Left renal cortex interstitium (tissue), 4 donors: ENCODE results near the gene AMOTL1. TPM values are rescaled to one million over a fixed set of nuclear protein-coding genes. Genes with fewer than 3 reads are reported as not detected.

Experiments
- DNase-seq, 4 donors: peaks; one replicate each; pipeline ENCODE4 v3.0.0-alpha.2; 2013; ENCODE audit warnings: low read depth in 4 of 4, low spot score in 2 of 4, missing footprints in 1 of 4
- polyA plus RNA-seq, 4 donors: library from polyadenylated mRNA; unstranded; fragments of 120-200 nt; gene quantifications; one replicate each; pipeline ENCODE4 v1.2.1, GENCODE V29; 2013; ENCODE audit not compliant: insufficient read length in 4 of 4

Gene AMOTL1
- polyA plus RNA-seq: 10 to 100 TPM; 42.1 to 46.9 (median 45.6) TPM

GRCh38 chr11:94767701-94768601 is at the start of gene AMOTL1:
AMOTL1 (plus strand) TSS chr11:94768356; CDS start chr11:94768512, 156 bp downstream.
- DNase-seq: peak; percentile 76 to 85 (median 81)

GRCh38 chr11:94719876-94720275 is 48.3 kb upstream of the AMOTL1 start:
- DNase-seq: no peak

GRCh38 chr11:94721565-94722292 is 46.4 kb upstream of the AMOTL1 start:
- DNase-seq: no peak

GRCh38 chr11:94722735-94723134 is 45.4 kb upstream of the AMOTL1 start:
- no peak for DNase-seq

GRCh38 chr11:94725097-94725496 is 43.1 kb upstream of the AMOTL1 start:
- DNase-seq: no peak

GRCh38 chr11:94727819-94728218 is 40.3 kb upstream of the AMOTL1 start:
- no peak for DNase-seq

- DNase-seq: no peak
Observed at GRCh38 chr11:94728541-94728940, 39.6 kb upstream of the AMOTL1 start.

GRCh38 chr11:94728966-94729751 is 39.0 kb upstream of the AMOTL1 start:
- DNase-seq: no peak

GRCh38 chr11:94730153-94730552 is 38.0 kb upstream of the AMOTL1 start:
- no peak for DNase-seq

GRCh38 chr11:94731880-94732601 is 36.1 kb upstream of the AMOTL1 start:
- DNase-seq: no peak

- DNase-seq: no peak
Observed at GRCh38 chr11:94732617-94733281, 35.4 kb upstream of the AMOTL1 start.

- no peak for DNase-seq
Observed at GRCh38 chr11:94734563-94735275, 33.4 kb upstream of the AMOTL1 start.

GRCh38 chr11:94735907-94736306 is 32.2 kb upstream of the AMOTL1 start:
- DNase-seq: no peak

GRCh38 chr11:94737171-94737611 is 31.0 kb upstream of the AMOTL1 start:
- no peak for DNase-seq

GRCh38 chr11:94738746-94739145 is 29.4 kb upstream of the AMOTL1 start:
- DNase-seq: no peak

GRCh38 chr11:94739331-94739730 is 28.8 kb upstream of the AMOTL1 start:
- DNase-seq: no peak

- peak; percentile 22 to 53 (median 36) for DNase-seq
Observed at GRCh38 chr11:94740083-94741021, 27.8 kb upstream of the AMOTL1 start.
